ENCODE results near the gene ATRN.
A peak's percentile ranks its signal among the peaks of the same experiment; 100 is the strongest.
"Not testable (repeated sequence)": the region's sequence is repeated elsewhere in the genome, so short reads cannot be mapped to it uniquely, and the experiment has no call there.

The ATRN gene

DNA sequence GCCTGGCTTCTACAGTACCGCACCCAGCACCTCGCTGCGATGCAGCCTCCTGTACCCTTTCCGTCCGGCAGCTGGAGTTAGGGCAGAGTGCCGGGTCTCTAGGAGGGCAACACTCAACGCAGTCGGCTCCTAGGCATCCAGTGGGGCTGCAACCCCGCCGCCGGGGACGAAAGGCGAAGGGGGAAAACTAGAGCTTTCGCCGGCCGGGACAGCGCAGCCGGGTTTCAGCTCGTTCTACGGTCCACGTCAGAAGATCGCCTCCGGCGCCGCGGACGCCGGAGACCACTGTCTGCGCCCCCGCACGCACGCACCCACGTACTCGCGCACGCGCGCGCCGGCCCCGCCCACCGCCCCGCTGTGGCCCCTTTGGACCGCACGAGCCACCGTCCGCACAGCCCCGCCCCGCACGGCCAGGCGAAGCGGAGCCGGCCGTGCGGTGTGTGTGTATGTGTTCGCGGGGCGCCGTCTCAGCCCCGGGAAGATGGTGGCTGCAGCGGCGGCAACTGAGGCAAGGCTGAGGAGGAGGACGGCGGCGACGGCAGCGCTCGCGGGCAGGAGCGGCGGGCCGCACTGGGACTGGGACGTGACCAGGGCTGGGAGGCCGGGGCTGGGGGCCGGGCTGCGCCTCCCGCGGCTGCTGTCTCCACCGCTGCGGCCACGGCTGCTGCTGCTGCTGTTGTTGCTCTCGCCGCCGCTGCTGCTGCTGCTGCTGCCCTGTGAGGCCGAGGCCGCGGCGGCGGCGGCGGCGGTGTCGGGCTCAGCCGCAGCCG is at the start of gene ATRN:
Gene ATRN (plus strand): TSS at position 392 of the 770 bp plus-strand sequence. CDS start 90 bp downstream, at position 482.
- Histone ChIP-seq H3K36me3 (ENCODE audit: control insufficient read depth, insufficient read depth, low read length) (no peaks in the 10 kb centered on the region), H3K4me1 (ENCODE audit: control insufficient read depth, insufficient read depth, low read length) (peaks cover 13% of the 10 kb centered on the region), H3K9ac (ENCODE audit: low read length) (peak within 1 kb of the TSS; percentile 71), H3K27ac (ENCODE audit: low read depth, low read length) (peak within 1 kb of the TSS; percentile 75), H3K4me3 (ENCODE audit: low read length) (peak within 1 kb of the TSS; percentile 93), H3K27me3 (ENCODE audit: control insufficient read depth, insufficient read depth, low read length) (no peaks in the 10 kb centered on the region)

DNA sequence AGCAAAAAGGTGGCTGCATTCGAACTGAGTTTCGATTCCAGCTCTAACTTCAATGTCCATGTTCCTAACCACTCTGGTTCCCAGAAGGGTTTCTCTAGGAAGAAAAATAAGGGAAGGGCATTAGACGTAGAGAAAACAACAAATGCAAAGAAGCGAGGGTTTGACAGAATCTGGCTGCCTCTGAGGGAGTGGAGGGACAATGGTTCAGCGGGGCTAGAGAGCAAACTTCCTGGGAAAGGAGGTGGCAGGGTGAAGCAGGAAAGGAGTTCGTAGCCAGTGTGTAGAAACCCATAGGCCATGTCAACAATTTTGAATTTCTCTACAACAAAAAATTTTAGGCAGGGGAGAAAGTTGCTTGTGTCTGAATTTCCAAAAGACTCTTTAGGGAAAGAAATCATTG is 48.8 kb upstream of the ATRN start:
- Histone ChIP-seq H3K27ac (ENCODE audit: low read depth, low read length) (no peak overlapping the region), H3K36me3 (ENCODE audit: control insufficient read depth, insufficient read depth, low read length) (no peaks in the 10 kb centered on the region), H3K4me3 (ENCODE audit: low read length) (no peak overlapping the region), H3K27me3 (ENCODE audit: control insufficient read depth, insufficient read depth, low read length) (no peaks in the 10 kb centered on the region), H3K9ac (ENCODE audit: low read length) (no peak overlapping the region), H3K4me1 (ENCODE audit: control insufficient read depth, insufficient read depth, low read length) (no peaks in the 10 kb centered on the region)

DNA sequence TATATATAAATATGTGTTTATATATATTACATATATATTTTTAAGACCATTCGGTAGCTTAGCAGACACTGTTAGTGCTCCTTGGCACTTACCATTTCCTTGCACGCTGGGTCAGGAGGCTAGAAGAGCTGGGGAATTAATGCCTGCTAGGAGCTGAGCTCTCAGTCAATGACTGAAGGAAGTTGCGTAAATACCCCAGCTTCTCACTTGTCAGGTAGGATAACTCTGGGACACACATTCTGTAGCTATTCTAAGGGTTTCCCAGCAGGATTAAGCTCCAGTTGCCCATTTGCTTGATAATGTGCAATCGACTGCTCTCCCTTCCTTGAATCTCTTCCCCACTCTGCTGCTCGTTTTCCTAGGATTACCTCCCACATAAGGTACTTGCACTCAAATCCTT is 47.7 kb upstream of the ATRN start:
- Histone ChIP-seq H3K36me3 (ENCODE audit: control insufficient read depth, insufficient read depth, low read length) (no peaks in the 10 kb centered on the region), H3K27ac (ENCODE audit: low read depth, low read length) (no peak overlapping the region), H3K27me3 (ENCODE audit: control insufficient read depth, insufficient read depth, low read length) (no peaks in the 10 kb centered on the region), H3K4me1 (ENCODE audit: control insufficient read depth, insufficient read depth, low read length) (no peaks in the 10 kb centered on the region), H3K4me3 (ENCODE audit: low read length) (no peak overlapping the region), H3K9ac (ENCODE audit: low read length) (no peak overlapping the region)

DNA sequence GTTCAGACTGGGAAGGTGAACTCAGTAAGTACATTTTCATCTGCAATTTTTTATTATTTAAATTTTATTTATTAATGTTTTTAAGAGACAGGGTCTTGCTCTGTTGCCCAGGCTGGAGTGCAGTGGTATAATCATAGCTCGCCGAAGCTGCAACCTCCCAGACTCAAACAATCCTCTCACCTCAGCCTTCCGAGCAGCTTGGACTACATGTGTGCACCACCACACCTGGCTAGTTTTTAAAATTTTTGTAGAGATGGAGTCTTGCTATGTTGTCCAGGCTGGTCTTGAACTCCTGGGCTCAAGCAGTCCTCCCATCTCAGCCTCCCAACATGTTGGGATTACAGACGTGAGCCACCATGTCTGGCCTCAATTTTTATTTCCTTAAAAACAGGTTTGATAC is 44.1 kb upstream of the ATRN start:
- not testable (repeated sequence) for H3K9ac ChIP-seq (ENCODE audit: low read length); H3K4me3 ChIP-seq (ENCODE audit: low read length); H3K36me3 ChIP-seq (ENCODE audit: control insufficient read depth, insufficient read depth, low read length); H3K4me1 ChIP-seq (ENCODE audit: control insufficient read depth, insufficient read depth, low read length); H3K27ac ChIP-seq (ENCODE audit: low read depth, low read length); H3K27me3 ChIP-seq (ENCODE audit: control insufficient read depth, insufficient read depth, low read length)

DNA sequence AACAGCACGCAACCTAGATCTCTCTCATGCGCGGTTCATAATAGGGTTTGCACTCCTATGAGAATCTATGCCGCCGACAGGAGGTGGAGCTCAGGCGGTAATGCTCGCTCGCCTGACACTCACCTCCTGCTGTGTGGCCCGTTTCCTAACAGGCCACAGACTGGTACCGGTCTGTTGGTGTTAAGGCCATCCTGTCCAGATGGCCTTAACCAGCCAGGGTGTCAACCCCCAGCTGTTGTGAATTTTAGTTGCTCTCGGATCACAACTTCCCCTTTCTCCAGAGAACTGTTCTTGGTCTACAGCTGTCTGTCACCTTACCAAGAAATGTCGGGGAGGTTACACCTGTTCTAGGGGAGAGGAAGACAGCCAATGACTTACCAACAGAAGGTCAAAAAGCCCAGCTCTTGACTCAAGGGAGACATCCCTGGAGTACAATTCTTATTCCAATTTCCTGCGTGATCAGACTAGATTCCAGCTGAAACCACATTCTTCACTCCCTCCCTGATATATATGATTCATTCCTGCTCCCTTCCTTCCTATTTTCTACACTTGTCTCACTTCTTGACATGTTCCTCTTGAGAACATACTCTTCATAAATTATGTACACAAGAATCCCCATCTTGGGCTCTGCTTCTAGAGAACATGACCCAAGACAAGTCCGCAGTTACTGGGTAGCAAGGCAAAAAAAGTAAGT is 40.3 kb upstream of the ATRN start:
- Histone ChIP-seq H3K27me3 (ENCODE audit: control insufficient read depth, insufficient read depth, low read length) (no peaks in the 10 kb centered on the region), H3K4me1 (ENCODE audit: control insufficient read depth, insufficient read depth, low read length) (no peaks in the 10 kb centered on the region), H3K9ac (ENCODE audit: low read length) (no peak overlapping the region), H3K4me3 (ENCODE audit: low read length) (no peak overlapping the region), H3K27ac (ENCODE audit: low read depth, low read length) (no peak overlapping the region), H3K36me3 (ENCODE audit: control insufficient read depth, insufficient read depth, low read length) (no peaks in the 10 kb centered on the region)

DNA sequence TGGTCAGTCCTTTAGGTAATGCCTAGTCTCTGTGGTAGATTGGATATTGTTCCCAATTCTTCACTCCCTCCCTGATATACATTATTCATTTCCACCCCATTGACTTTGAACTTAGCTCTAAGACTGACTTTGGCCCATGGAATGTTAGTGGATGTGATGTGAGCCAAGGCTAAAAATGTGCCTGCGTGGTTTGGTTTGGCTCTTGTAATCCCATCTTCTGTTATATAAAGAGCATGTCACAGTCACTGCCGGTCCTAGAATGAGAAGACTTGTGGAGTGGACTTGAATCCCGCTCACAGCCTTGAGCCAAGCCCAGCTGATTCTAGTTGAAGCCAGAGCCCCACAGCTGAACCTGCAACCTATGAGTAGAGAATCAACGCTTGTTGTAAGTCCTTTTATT is 39.7 kb upstream of the ATRN start:
- no peak overlapping the region for H3K9ac ChIP-seq (ENCODE audit: low read length)
- no peak overlapping the region for H3K27ac ChIP-seq (ENCODE audit: low read depth, low read length)
- H3K4me1 ChIP-seq (ENCODE audit: control insufficient read depth, insufficient read depth, low read length), result no peaks in the 10 kb centered on the region
- no peak overlapping the region for H3K4me3 ChIP-seq (ENCODE audit: low read length)
- H3K36me3 ChIP-seq (ENCODE audit: control insufficient read depth, insufficient read depth, low read length), result no peaks in the 10 kb centered on the region
- H3K27me3 ChIP-seq (ENCODE audit: control insufficient read depth, insufficient read depth, low read length), result no peaks in the 10 kb centered on the region

DNA sequence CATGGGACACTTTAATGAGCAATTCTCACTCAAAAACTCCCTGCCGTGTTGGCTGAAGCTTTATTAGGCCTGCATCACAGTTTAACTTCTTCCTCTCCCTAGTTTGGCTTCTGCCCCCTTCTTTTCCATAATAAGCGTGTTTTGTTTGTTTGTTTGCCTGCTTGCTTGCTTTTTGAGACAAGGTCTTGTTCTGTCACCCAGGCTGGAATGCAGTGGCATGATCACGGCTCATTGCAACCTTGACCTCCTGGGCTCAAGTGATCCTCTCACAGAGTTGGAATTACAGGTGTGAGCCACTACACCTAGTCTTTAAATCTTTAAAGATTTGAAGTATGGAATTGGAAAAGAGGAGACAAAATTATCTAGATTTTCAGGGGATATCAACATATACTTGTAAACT is 38.0 kb upstream of the ATRN start:
- no peaks in the 10 kb centered on the region for H3K4me1 ChIP-seq (ENCODE audit: control insufficient read depth, insufficient read depth, low read length)
- no peaks in the 10 kb centered on the region for H3K36me3 ChIP-seq (ENCODE audit: control insufficient read depth, insufficient read depth, low read length)
- H3K4me3 ChIP-seq (ENCODE audit: low read length), result no peak overlapping the region
- H3K27ac ChIP-seq (ENCODE audit: low read depth, low read length), result no peak overlapping the region
- no peaks in the 10 kb centered on the region for H3K27me3 ChIP-seq (ENCODE audit: control insufficient read depth, insufficient read depth, low read length)
- H3K9ac ChIP-seq (ENCODE audit: low read length), result no peak overlapping the region

DNA sequence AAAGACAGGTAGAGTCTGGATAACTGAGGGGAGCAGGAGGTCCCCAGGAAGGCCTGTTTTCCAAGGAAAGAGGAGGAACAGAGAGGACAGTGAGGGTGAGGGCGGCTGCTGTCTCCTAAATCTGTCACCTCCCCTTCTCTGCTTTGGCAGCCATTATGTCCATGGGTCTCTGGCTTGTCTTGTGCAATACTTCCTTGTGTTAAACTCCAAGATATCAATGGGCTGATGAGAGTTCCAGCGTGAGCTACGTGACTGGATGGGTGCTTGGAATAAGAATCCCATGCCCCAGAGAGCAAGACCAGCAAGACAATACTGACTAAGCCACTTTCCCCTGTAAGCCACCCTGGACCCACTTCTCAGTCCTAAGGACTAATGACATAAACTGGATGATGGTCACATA is 37.1 kb upstream of the ATRN start:
- no peak overlapping the region for H3K4me3 ChIP-seq (ENCODE audit: low read length)
- no peak overlapping the region for H3K9ac ChIP-seq (ENCODE audit: low read length)
- H3K36me3 ChIP-seq (ENCODE audit: control insufficient read depth, insufficient read depth, low read length), result no peaks in the 10 kb centered on the region
- H3K27me3 ChIP-seq (ENCODE audit: control insufficient read depth, insufficient read depth, low read length), result no peaks in the 10 kb centered on the region
- no peak overlapping the region for H3K27ac ChIP-seq (ENCODE audit: low read depth, low read length)
- H3K4me1 ChIP-seq (ENCODE audit: control insufficient read depth, insufficient read depth, low read length), result no peaks in the 10 kb centered on the region

DNA sequence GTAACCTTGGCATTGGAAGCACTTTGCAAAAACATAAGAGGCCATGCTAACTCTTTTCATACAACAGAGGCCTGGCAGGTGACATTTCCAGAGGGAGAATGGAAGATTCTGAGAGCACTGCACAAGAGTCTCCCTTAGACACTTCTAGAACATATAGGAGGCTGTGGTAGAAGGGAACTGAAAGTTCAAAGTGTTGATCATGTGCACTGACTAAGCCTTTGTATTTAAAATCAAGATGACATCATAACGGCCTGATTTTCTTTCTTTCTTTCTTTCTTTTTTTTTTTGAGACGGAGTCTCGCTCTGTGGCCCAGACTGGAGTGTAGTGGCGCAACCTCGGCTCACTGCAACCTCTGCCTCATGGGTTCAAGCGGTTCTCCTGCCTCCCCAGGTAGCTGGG is 36.6 kb upstream of the ATRN start:
- Histone ChIP-seq H3K4me1 (ENCODE audit: control insufficient read depth, insufficient read depth, low read length) (no peaks in the 10 kb centered on the region), H3K36me3 (ENCODE audit: control insufficient read depth, insufficient read depth, low read length) (no peaks in the 10 kb centered on the region), H3K9ac (ENCODE audit: low read length) (no peak overlapping the region), H3K27ac (ENCODE audit: low read depth, low read length) (no peak overlapping the region), H3K4me3 (ENCODE audit: low read length) (no peak overlapping the region), H3K27me3 (ENCODE audit: control insufficient read depth, insufficient read depth, low read length) (no peaks in the 10 kb centered on the region)

DNA sequence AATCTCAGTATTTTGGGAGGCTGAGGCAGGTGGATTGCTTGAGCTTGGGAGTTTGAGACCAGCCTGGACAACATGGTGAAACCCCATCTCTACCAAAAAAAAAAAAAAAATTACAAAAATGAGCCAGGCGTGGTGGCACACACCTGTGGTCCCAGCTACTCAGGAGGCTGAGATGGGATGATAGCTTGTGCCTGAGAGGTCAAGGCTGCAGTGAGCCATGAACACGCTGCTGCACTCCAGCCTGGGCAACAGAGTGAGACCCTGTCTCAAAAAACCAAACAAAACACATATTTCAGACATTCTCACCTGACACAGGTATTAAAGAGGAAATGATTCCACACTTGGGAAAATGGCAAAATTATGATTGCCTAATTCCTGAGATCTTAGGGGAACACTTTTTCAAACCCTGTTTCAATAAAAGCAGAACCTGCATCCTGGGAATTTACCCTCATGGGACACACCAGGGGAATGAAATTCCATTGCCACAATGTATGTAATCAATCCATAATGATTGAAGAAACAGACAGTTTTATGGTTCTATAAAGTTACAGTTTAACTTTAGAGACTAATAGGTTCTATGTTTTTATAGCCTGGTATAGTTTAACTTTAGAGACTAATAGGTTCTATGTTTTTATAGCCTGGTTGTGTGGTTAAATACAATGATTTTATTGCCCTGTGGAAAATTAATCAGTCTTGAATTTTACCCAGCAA is 33.8 kb upstream of the ATRN start:
- H3K9ac ChIP-seq (ENCODE audit: low read length), result no peak overlapping the region
- H3K27me3 ChIP-seq (ENCODE audit: control insufficient read depth, insufficient read depth, low read length), result no peaks in the 10 kb centered on the region
- no peak overlapping the region for H3K27ac ChIP-seq (ENCODE audit: low read depth, low read length)

DNA sequence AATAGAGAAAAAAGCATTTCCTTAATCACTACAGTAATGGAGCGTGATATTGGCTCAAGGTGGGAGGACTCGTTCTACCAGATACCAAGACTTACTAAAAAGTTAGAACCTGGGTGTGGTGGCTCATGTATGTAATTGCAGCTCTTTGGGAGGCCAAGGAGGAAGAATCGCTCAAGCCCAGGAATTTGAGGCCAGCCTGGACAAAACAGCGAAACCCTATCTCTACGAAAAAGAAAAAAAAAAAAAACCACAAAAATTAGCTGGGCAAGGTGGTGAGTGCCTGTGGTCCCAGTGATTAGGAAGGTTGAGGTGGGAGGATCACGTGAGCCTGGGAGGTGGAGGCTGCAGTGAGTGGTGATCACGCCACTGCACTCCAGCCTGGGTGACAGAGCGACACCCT is 24.0 kb upstream of the ATRN start:
- H3K4me3 ChIP-seq (ENCODE audit: low read length), result no peak overlapping the region
- no peak overlapping the region for H3K9ac ChIP-seq (ENCODE audit: low read length)
- H3K27ac ChIP-seq (ENCODE audit: low read depth, low read length), result no peak overlapping the region
- no peaks in the 10 kb centered on the region for H3K36me3 ChIP-seq (ENCODE audit: control insufficient read depth, insufficient read depth, low read length)
- no peaks in the 10 kb centered on the region for H3K4me1 ChIP-seq (ENCODE audit: control insufficient read depth, insufficient read depth, low read length)
- H3K27me3 ChIP-seq (ENCODE audit: control insufficient read depth, insufficient read depth, low read length), result no peaks in the 10 kb centered on the region

More for the DNA sequence above, 33.8 kb upstream of the ATRN start:
- Histone ChIP-seq H3K4me1 (ENCODE audit: control insufficient read depth, insufficient read depth, low read length) (no peaks in the 10 kb centered on the region), H3K4me3 (ENCODE audit: low read length) (no peak overlapping the region), H3K36me3 (ENCODE audit: control insufficient read depth, insufficient read depth, low read length) (no peaks in the 10 kb centered on the region)

DNA sequence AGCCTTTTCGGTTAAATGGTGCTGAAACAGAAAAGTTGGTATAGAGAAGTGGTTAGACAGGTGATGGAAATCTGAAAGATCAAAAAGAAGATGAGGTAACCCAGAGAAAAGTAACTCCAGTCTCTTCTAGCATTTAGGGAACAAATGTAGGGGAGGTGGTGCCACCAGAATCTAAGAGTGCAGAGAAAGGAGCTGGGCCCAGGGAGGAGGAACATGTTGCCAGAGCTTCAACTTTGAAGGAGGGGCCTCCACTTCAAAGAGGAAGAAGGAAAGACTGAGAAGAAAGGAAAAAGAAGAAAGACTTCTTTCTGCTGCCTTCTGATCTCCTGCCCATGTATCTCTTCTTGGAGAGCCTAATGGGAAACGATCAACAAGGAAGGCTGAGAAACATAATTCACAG is 23.5 kb upstream of the ATRN start:
- no peak overlapping the region for H3K4me3 ChIP-seq (ENCODE audit: low read length)
- H3K4me1 ChIP-seq (ENCODE audit: control insufficient read depth, insufficient read depth, low read length), result no peaks in the 10 kb centered on the region
- no peak overlapping the region for H3K9ac ChIP-seq (ENCODE audit: low read length)
- no peaks in the 10 kb centered on the region for H3K27me3 ChIP-seq (ENCODE audit: control insufficient read depth, insufficient read depth, low read length)
- H3K27ac ChIP-seq (ENCODE audit: low read depth, low read length), result no peak overlapping the region
- H3K36me3 ChIP-seq (ENCODE audit: control insufficient read depth, insufficient read depth, low read length), result no peaks in the 10 kb centered on the region

Data from rectal smooth muscle tissue (tissue), 1 donor.